GM18907 (cell line): Measurements from ENCODE around the gene BRD3.

Experiments used
- ATAC-seq: cut with Tn5 transposase; IDR thresholded peaks from one replicate; pipeline ENCODE4 v1.9.1; 2021; ENCODE audit warnings: mild to moderate bottlenecking, moderate library complexity; ENCODE audit not compliant: unreplicated experiment

The BRD3 gene

GRCh38 chr9:133981589-133981957, 86.3 kb downstream of the BRD3 start:
- no peak for ATAC-seq

- ATAC-seq, result no peak
Measured at GRCh38 chr9:133980864-133981588, 86.8 kb downstream of the BRD3 start.
